HEK293 (cell line): ENCODE results near the gene NAP1L1.

Source experiments
- CTCF ChIA-PET: fragments of 350-600 bp; formaldehyde crosslinking; extraction: SDS; loops from one replicate; lab custom pipeline; 2021; ENCODE audit warnings: antibody characterized with exemption; lab: Yijun Ruan, JAX
- POLR2A ChIA-PET: fragments of 300-600 bp; formaldehyde crosslinking; extraction: SDS; loops from one replicate; lab custom pipeline; 2020; ENCODE audit warnings: antibody characterized with exemption, inconsistent platforms; lab: Yijun Ruan, JAX
- H3K27ac ChIP-seq: fragments of 200-500 bp; sonication (Bioruptor generic); 2 replicates; pipeline ENCODE4 v1.5.1; 2014; ENCODE audit warnings: low read depth, low read length, control low read depth, inconsistent platforms; ENCODE audit errors: extremely low read depth
- H3K36me3 ChIP-seq, 2 experiments: fragments of 200-500 bp in 1 of 2; sonication (Bioruptor generic) in 1 of 2; 1 replicate in 1 of 2; 2 replicates in 1 of 2; pipeline ENCODE4 v1.5.1; 2014 to 2017; ENCODE audit warnings: inconsistent platforms in 2 of 2, low read length in 2 of 2; ENCODE audit not compliant: control insufficient read depth in 2 of 2, insufficient read depth in 1 of 2
- H3K4me1 ChIP-seq: fragments of 200-500 bp; sonication (Bioruptor generic); 2 replicates; pipeline ENCODE4 v1.5.1; 2014; ENCODE audit warnings: mild to moderate bottlenecking, low read length, inconsistent platforms; ENCODE audit not compliant: control insufficient read depth, insufficient read depth
- H3K4me3 ChIP-seq: 2 replicates; pipeline ENCODE4 v1.5.1; 2011; ENCODE audit warnings: low read depth, mild to moderate bottlenecking, control low read depth, low read length, moderate library complexity
- H3K9me3 ChIP-seq: fragments of 200-500 bp; sonication (Bioruptor generic); 2 replicates; pipeline ENCODE4 v1.5.1; 2014; ENCODE audit warnings: low read depth, low read length, inconsistent platforms; ENCODE audit not compliant: control insufficient read depth, insufficient read depth
- EGR2 ChIP-seq: fragments of 450-650 bp; formaldehyde crosslinking; IDR thresholded peaks from 2 replicates; pipeline ENCODE4 v1.5.1; 2016; ENCODE audit warnings: low read depth, missing biosample characterization, missing genetic modification characterization
- ELK4 ChIP-seq: IDR thresholded peaks from 2 replicates; pipeline ENCODE4 v1.6.1; 2011; ENCODE audit warnings: mild to moderate bottlenecking, low read depth, low read length, borderline replicate concordance
- KLF8 ChIP-seq: fragments of 450-650 bp; formaldehyde crosslinking; IDR thresholded peaks from 2 replicates; pipeline ENCODE4 v1.5.1; 2016; ENCODE audit warnings: missing biosample characterization, missing genetic modification characterization
- MEIS1 ChIP-seq: sonication (generic); formaldehyde crosslinking; IDR thresholded peaks from 2 replicates; pipeline ENCODE4 v1.8.1; 2022; ENCODE audit warnings: missing genetic modification reagents, mild to moderate bottlenecking, borderline replicate concordance
- SETDB1 ChIP-seq: IDR thresholded peaks from one replicate; pipeline ENCODE4 v1.6.1; 2017; ENCODE audit warnings: mild to moderate bottlenecking, low read length, moderate library complexity, mixed read lengths; ENCODE audit not compliant: insufficient read length
- ZEB2 ChIP-seq: fragments of 450-650 bp; formaldehyde crosslinking; IDR thresholded peaks from 2 replicates; pipeline ENCODE4 v1.5.1; 2016; ENCODE audit warnings: missing biosample characterization, missing genetic modification characterization
- ZFP37 ChIP-seq: fragments of 450-650 bp; formaldehyde crosslinking; IDR thresholded peaks from 2 replicates; pipeline ENCODE4 v1.5.1; 2016; ENCODE audit warnings: missing biosample characterization, missing genetic modification characterization
- ZNF133 ChIP-seq: fragments of 450-650 bp; formaldehyde crosslinking; IDR thresholded peaks from 2 replicates; pipeline ENCODE4 v1.5.1; 2016; ENCODE audit warnings: missing biosample characterization, missing genetic modification characterization
- ZNF2 ChIP-seq: fragments of 450-650 bp; formaldehyde crosslinking; IDR thresholded peaks from 2 replicates; pipeline ENCODE4 v1.5.1; 2016; ENCODE audit warnings: missing biosample characterization, missing genetic modification characterization
- ZNF223 ChIP-seq: fragments of 450-650 bp; formaldehyde crosslinking; IDR thresholded peaks from 2 replicates; pipeline ENCODE4 v1.5.1; 2016; ENCODE audit warnings: missing biosample characterization, missing genetic modification characterization
- ZNF324 ChIP-seq: fragments of 450-650 bp; formaldehyde crosslinking; IDR thresholded peaks from 2 replicates; pipeline ENCODE4 v1.5.1; 2016; ENCODE audit warnings: missing biosample characterization, missing genetic modification characterization
- ZNF394 ChIP-seq: fragments of 450-650 bp; formaldehyde crosslinking; IDR thresholded peaks from 2 replicates; pipeline ENCODE4 v1.5.1; 2016; ENCODE audit warnings: missing biosample characterization, missing genetic modification characterization, mild to moderate bottlenecking, moderate library complexity, borderline replicate concordance
- ZNF48 ChIP-seq: fragments of 450-650 bp; formaldehyde crosslinking; IDR thresholded peaks from 2 replicates; pipeline ENCODE4 v1.5.1; 2016; ENCODE audit warnings: missing biosample characterization, missing genetic modification characterization
- ZNF510 ChIP-seq: fragments of 450-650 bp; formaldehyde crosslinking; IDR thresholded peaks from 2 replicates; pipeline ENCODE4 v1.5.1; 2018; ENCODE audit warnings: mild to moderate bottlenecking, missing genetic modification characterization, missing biosample characterization; ENCODE audit not compliant: insufficient replicate concordance
- ZNF596 ChIP-seq: fragments of 450-650 bp; IDR thresholded peaks from 2 replicates; pipeline ENCODE4 v1.5.0; 2018; ENCODE audit warnings: missing biosample characterization, mild to moderate bottlenecking, missing genetic modification characterization, moderate library complexity
- ZNF707 ChIP-seq: fragments of 450-650 bp; formaldehyde crosslinking; IDR thresholded peaks from 2 replicates; pipeline ENCODE4 v1.5.1; 2016; ENCODE audit warnings: missing biosample characterization, missing genetic modification characterization
- ZNF76 ChIP-seq: fragments of 450-650 bp; formaldehyde crosslinking; IDR thresholded peaks from 2 replicates; pipeline ENCODE4; 2016; ENCODE audit warnings: low read depth, missing biosample characterization, missing genetic modification characterization, borderline replicate concordance
- ZNF776 ChIP-seq: fragments of 450-650 bp; formaldehyde crosslinking; IDR thresholded peaks from 2 replicates; pipeline ENCODE4 v1.5.0; 2017; ENCODE audit warnings: missing biosample characterization, missing genetic modification characterization, borderline replicate concordance
- ZNF830 ChIP-seq: fragments of 450-650 bp; IDR thresholded peaks from 2 replicates; pipeline ENCODE4 v1.5.0; 2018; ENCODE audit warnings: missing biosample characterization, missing genetic modification characterization, low read depth, mild to moderate bottlenecking, moderate library complexity
- ZNF837 ChIP-seq: fragments of 450-650 bp; formaldehyde crosslinking; IDR thresholded peaks from 2 replicates; pipeline ENCODE4 v1.5.1; 2016; ENCODE audit warnings: missing biosample characterization, missing genetic modification characterization
- TF ChIP-seq, protein P1 (sequence below): fragments of 450-650 bp; formaldehyde crosslinking; IDR thresholded peaks from 2 replicates; pipeline ENCODE4 v1.5.1; 2016; ENCODE audit warnings: missing biosample characterization, missing genetic modification characterization
- TF ChIP-seq, protein P2 (sequence below): fragments of 450-650 bp; formaldehyde crosslinking; conservative IDR thresholded peaks from 2 replicates; pipeline ENCODE4 v1.5.1; 2016; ENCODE audit warnings: low read depth, missing biosample characterization, missing genetic modification characterization
- TF ChIP-seq, protein P3 (sequence below): fragments of 450-650 bp; IDR thresholded peaks from 2 replicates; pipeline ENCODE4 v1.5.1; 2018; ENCODE audit warnings: missing biosample characterization, mild to moderate bottlenecking, missing genetic modification characterization

The NAP1L1 gene

DNA sequence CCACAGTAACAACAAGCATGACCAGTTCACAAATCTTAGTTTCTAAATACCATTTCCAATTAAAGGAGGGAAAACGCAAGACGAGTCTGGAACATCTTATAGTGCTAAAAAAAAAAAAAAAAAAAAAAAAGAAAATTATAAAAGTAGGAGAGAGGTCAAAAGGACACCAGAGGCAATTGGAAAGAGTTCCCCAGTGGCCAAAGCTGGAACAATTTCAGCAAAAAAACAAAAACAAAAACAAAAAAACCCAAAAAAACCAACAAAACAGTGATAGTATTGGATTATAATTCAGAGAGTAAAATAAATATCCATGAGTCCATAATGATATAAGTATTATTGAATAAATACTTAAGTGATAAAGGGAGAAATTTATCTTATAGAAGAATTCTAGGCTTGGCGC lies 10.3 kb upstream of the NAP1L1 start:
- no peaks in the 10 kb centered on the region for H3K36me3 ChIP-seq
- H3K27ac ChIP-seq: no peak overlapping the region
- H3K9me3 ChIP-seq: no peaks in the 10 kb centered on the region
- no peak overlapping the region for H3K4me3 ChIP-seq
- H3K4me1 ChIP-seq: no peaks in the 10 kb centered on the region
- POLR2A ChIA-PET: no interaction called here
- TF ChIP-seq ZFP37 (tag by site-specific recombination): no peak
- no peak for TF ChIP-seq ZNF707
- no peak for TF ChIP-seq ZNF48 (tag by site-specific recombination)
- no peak for TF ChIP-seq ZNF76 (tag by site-specific recombination)
- TF ChIP-seq, protein P1, sequence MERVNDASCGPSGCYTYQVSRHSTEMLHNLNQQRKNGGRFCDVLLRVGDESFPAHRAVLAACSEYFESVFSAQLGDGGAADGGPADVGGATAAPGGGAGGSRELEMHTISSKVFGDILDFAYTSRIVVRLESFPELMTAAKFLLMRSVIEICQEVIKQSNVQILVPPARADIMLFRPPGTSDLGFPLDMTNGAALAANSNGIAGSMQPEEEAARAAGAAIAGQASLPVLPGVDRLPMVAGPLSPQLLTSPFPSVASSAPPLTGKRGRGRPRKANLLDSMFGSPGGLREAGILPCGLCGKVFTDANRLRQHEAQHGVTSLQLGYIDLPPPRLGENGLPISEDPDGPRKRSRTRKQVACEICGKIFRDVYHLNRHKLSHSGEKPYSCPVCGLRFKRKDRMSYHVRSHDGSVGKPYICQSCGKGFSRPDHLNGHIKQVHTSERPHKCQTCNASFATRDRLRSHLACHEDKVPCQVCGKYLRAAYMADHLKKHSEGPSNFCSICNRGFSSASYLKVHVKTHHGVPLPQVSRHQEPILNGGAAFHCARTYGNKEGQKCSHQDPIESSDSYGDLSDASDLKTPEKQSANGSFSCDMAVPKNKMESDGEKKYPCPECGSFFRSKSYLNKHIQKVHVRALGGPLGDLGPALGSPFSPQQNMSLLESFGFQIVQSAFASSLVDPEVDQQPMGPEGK (tag by site-specific recombination): no peak
- CTCF ChIA-PET: interaction anchor here (0.6 kb wide), 1 partner anchor 967 kb away, joined by 3 read pairs; no protein-coding TSS in a partner anchor

- no peak overlapping the region for H3K4me3 ChIP-seq
- no peaks in the 10 kb centered on the region for H3K9me3 ChIP-seq
- POLR2A ChIA-PET: no interaction called here
- no peaks in the 10 kb centered on the region for H3K36me3 ChIP-seq
- H3K27ac ChIP-seq: no peak overlapping the region
- CTCF ChIA-PET: no interaction called here
- H3K4me1 ChIP-seq: no peaks in the 10 kb centered on the region
- TF ChIP-seq ZNF596 (no peak), ZNF510 (tag by site-specific recombination) (no peak), ELK4 (no peak), ZNF830 (tag by site-specific recombination) (no peak), ZEB2 (no peak), SETDB1 (no peak), ZNF133 (tag by site-specific recombination) (no peak), ZNF837 (tag by site-specific recombination) (no peak), ZNF2 (no peak), ZNF324 (no peak), KLF8 (tag by site-specific recombination) (no peak), ZNF223 (no peak), EGR2 (tag by site-specific recombination) (no peak), MEIS1 (no peak), ZNF776 (tag by site-specific recombination) (no peak), ZNF394 (tag by site-specific recombination) (no peak)
- TF ChIP-seq, protein P2, sequence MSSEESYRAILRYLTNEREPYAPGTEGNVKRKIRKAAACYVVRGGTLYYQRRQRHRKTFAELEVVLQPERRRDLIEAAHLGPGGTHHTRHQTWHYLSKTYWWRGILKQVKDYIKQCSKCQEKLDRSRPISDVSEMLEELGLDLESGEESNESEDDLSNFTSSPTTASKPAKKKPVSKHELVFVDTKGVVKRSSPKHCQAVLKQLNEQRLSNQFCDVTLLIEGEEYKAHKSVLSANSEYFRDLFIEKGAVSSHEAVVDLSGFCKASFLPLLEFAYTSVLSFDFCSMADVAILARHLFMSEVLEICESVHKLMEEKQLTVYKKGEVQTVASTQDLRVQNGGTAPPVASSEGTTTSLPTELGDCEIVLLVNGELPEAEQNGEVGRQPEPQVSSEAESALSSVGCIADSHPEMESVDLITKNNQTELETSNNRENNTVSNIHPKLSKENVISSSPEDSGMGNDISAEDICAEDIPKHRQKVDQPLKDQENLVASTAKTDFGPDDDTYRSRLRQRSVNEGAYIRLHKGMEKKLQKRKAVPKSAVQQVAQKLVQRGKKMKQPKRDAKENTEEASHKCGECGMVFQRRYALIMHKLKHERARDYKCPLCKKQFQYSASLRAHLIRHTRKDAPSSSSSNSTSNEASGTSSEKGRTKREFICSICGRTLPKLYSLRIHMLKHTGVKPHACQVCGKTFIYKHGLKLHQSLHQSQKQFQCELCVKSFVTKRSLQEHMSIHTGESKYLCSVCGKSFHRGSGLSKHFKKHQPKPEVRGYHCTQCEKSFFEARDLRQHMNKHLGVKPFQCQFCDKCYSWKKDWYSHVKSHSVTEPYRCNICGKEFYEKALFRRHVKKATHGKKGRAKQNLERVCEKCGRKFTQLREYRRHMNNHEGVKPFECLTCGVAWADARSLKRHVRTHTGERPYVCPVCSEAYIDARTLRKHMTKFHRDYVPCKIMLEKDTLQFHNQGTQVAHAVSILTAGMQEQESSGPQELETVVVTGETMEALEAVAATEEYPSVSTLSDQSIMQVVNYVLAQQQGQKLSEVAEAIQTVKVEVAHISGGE (tag by site-specific recombination): no peak
- TF ChIP-seq, protein P3, sequence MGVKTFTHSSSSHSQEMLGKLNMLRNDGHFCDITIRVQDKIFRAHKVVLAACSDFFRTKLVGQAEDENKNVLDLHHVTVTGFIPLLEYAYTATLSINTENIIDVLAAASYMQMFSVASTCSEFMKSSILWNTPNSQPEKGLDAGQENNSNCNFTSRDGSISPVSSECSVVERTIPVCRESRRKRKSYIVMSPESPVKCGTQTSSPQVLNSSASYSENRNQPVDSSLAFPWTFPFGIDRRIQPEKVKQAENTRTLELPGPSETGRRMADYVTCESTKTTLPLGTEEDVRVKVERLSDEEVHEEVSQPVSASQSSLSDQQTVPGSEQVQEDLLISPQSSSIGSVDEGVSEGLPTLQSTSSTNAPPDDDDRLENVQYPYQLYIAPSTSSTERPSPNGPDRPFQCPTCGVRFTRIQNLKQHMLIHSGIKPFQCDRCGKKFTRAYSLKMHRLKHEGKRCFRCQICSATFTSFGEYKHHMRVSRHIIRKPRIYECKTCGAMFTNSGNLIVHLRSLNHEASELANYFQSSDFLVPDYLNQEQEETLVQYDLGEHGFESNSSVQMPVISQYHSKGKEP: no peak
- TF ChIP-seq, all 188 proteins: peak for 0
Measured at GRCh38 chr12:76091246-76091754, 6.8 kb upstream of the NAP1L1 start.
